GM21423 (cell line): ENCODE measurements around the gene TMEM107.
"Not testable (repeated sequence)": the region's sequence is repeated elsewhere in the genome, so short reads cannot be mapped to it uniquely, and the experiment has no call there.

Experiments
- ATAC-seq: cut with Tn5 transposase; IDR thresholded peaks from one replicate; pipeline ENCODE4 v1.9.1; 2021; ENCODE audit warnings: mild to moderate bottlenecking, moderate library complexity; ENCODE audit not compliant: unreplicated experiment

The TMEM107 gene

DNA sequence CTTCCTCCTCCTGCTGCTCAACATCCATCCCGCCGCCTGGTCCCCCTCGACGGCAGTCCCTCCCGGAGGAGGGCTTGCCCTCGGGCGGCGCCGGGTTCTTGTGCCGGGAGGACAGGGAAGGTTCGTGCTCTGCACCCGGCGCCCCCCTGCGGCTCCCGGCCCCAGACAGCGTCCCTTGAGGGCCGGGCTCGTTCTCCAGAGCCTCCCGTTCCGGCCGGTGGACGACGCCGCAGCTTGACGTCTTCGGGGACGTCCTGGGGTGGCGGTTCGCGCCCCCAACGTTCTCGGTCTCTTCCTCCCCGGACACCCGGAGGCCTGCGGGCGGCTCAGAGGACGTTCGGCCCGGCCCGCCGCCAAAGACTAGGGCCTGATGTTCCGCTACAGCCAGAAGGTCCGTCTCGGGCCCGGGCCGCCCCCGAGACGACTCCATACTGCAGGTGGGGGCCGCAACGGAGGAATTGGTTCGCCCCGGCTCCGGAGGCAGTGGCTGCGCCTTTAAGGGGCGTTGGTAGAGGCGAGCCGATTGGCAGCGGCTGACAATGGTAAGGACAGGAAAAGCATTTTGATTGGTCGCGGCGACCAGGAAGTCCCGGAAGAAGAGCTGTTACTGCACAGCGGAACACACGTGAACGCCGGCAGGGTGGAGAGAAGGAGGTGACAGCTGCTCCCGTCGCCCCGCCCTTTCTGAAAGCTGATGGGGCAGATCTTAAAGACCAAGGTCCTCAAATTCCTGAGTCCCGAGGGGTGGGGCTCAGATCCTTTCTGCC is 13.7 kb upstream of the TMEM107 start, which contains the start of gene BORCS6:
Gene BORCS6 (minus strand): TSS at position 470 of the 767 bp plus-strand sequence. CDS start 40 bp downstream, at position 430.
- peak; percentile 51 for ATAC-seq

DNA sequence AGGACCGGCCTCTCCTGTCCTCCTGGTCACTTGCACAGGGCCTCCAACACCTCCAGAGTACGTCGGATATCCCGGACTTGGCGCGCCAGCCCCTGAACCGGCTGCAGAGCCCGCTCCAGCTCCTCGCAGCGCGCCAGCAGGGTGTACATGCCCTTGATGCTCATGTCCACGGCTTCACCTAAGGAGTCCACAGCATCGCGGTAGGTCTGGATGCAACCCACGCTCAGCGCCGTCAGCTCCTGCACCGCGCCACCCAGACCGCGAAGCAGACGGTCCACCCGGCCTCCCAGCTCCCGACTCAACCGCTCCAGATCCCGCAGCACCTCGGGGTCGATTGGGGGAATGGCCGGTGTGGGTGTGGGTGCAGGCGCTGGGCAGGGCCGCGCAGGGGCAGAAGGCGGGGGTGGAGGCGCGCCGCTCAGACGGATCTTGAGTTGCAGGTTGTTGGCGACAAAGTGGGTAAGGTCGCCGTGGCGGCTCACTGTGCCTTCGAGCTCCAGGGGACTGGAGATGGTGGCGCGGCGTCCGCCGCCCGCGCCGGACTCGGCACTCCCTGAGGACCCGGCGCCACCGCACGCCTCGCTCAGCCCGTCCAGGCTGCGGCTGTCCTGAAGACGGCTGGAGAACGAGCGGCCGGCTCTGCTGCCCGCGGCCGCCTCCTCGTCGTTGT is 13.0 kb upstream of the TMEM107 start:
- no peak for ATAC-seq

- no peak for ATAC-seq
Observed at GRCh38 chr17:8188263-8188839, 12.2 kb upstream of the TMEM107 start.

DNA sequence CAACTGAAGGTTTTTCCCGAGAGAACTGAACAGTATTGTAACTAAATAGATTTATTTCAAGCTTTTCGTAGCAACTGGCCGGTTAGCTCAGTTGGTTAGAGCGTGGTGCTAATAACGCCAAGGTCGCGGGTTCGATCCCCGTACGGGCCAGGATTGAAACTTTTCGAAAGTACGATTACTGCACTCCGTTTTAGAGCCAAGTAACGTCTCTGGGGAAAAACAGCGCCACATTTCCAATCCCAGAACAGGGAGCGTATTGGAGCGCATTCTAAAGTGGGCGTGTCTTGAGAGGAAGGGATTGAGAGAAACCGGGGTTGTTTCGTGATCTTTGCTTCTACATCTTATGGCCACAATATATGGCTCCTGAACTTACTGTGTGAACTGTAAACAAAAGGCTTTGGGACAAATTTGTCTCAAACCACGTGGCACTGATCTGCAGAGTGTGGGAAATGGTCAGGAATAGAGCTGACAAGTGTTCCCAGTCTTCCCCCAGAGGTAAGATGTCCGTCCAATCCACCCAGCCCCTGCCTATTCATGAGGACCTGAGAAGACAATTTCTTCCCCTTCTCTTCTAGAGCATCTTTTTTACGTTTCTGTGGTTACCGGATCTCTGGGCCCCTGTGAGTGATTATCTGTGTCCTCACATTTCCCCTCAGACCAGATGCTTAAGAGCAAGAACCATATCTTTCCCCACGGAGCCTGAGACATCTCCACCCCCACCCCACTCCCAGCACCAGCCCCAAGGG is 11.5 kb upstream of the TMEM107 start:
- ATAC-seq, result peak; percentile 23

DNA sequence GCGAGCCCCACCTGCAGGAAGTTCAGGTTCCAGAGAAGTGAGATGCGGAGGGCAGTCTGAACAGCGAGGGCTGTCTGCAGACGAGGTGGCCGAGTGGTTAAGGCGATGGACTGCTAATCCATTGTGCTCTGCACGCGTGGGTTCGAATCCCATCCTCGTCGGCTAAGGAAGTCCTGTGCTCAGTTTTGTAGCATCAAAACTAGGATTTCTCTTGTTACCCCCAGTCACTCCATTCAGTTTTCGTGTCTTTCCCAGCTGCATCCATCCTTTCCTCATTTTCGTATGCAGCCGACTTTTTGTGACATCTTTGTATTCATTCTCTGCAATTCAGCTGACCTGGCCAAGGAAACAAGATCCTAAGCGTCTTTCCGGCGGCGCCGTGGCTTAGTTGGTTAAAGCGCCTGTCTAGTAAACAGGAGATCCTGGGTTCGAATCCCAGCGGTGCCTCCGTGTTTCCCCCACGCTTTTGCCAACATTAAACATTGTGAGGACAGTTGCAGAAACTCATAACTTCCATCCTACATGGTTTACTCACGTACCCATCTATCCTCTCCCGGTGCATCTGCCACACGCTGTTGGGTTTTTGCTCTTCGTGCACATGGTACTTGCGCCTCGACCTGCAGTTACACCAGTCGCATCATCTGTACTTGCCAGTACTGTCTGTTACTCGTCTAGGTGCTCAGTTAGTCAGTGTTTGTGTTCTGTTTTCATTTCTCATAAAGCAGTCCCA is 10.8 kb upstream of the TMEM107 start:
- peak; percentile 25 for ATAC-seq

DNA sequence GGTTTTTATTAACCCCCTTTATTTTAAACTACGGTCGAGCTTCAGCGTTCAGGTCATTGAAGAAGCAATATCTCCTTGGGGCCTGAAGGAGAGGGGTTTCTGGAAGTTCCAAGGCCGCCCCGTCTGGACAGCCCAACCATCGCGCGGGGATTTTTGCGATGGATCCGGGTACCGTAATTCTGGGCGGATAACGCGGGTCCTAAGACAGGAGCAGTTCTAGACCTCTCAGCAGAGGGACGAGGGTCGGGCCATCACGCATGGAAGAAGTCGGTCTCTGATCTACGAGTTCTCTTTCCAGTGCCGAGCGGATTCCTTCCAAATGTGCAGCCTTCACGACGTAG is 10.2 kb upstream of the TMEM107 start:
- peak; percentile 0 for ATAC-seq

- no peak for ATAC-seq
Observed at GRCh38 chr17:8185582-8186445, 9.6 kb upstream of the TMEM107 start.

GRCh38 chr17:8176998-8177731 is 985 bp upstream of the TMEM107 start:
- ATAC-seq, result no peak

- peak; percentile 1 for ATAC-seq
Observed at GRCh38 chr17:8175795-8176196, 384 bp downstream of the TMEM107 start.

GRCh38 chr17:8173871-8174322 is 2.3 kb downstream of the TMEM107 start:
- no peak for ATAC-seq

DNA sequence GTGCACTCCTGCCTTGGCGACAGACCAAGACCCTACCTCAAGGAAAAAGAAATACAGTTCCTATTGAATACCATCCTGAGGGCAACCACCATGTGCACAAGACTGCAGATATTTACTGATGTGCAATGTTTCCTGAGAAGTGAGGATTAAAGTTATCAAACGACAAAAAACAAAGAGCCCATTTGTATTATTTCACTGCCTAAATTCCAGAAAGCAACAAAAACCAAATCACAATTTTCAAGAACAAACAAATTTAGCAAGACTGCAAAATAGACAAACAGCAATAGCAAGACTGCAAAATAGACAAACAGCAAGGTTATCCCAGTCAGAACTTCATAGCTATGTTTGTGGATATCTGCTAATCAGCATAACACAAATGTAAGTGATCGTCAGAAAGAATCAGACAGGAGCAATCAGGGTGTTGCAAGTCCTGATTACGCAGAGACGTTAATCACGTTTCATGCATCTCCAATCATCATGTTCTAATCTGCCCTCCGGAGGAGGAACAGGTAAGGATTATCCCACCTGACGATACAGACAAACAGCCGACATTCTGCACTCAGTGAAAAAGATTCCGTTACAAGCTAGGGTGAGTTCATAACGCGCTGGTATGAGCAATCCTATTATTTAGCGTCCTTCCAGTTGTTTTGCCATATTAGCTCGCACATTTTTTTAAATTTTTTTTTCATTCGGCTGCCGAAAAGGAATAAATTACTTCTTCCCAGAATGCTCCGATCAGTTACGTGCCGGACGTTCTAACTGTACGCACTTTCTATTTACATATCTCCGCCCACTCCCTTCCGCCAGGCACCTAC is 2.9 kb downstream of the TMEM107 start:
- peak; percentile 73 for ATAC-seq

DNA sequence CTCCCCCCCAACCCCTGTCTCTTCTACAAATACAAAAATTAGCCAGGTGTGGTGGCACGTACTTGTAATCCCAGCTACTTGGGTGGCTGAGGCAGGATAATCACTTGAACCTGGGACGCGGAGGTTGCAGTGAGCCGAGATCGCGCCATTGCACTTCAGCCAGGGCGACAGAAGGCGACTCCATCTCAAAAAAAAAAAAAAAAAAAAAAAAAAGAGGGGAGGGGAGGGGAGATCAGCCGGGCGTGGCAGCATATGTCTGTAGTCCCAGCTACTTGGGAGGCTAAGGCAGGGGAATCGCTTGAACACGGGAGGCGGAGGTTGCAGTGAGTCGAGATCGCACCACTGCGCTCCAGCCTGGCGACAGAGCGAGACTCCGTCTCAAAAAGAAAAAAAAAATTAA is 6.0 kb downstream of the TMEM107 start:
- ATAC-seq, result not testable (repeated sequence)

DNA sequence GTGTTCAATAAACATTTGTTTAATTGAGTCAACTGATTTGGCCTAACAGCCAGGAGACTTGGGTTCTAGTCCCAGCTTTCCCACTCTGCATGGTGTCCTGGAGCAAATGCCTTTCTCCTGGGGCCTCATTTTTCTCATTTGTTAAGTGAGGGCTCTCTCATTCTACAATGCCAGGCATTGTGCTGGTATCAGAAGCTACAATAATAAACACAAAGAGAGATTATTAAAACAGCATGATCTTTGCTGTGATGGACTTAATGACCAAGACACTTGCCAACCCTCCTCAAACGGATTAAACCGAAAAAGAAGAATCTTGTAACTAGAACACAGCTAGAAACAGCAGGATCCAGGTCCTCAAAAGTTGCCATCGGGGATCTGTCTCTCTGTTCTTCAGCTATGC is 8.7 kb downstream of the TMEM107 start:
- ATAC-seq, result no peak

DNA sequence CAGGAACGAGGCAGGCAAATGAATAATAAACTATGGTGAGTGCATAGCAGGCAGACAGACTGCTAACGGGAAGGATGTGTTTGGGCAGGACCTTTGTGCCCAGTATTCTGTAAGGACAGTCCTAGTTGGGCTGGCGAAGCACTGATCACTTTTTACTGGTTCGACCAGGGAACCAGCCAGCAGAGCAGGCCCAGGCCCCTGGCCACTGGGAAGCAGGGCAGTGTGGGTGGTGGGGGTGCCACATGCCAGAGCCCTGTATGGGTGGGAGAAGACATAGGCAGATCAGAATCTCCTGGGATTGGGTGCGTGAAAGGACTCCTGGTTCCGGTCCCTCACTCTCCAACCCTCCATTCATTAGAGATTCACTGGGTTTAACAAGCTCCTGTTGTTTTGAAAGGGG is 9.4 kb downstream of the TMEM107 start:
- no peak for ATAC-seq

DNA sequence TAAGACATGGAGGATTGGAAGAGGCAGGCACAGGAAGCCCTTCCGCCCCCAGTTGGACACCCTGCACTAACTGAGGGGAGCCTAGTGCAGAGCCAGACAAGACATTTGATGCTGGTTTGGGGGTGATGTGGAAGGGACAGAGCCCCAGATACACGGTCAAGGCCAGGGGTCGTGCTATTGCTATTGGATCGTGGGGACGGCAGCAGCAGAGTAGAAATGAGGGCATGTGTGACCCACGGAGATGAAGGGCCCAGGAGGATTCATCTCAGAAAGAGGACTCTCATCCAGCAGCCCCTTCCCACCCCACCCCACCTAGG is 11.4 kb downstream of the TMEM107 start:
- ATAC-seq, result no peak

GRCh38 chr17:8163978-8164814 is 12.0 kb downstream of the TMEM107 start:
- ATAC-seq, result no peak
